Measurements from ENCODE around the gene FGF4. TPM values are rescaled to one million over a fixed set of nuclear protein-coding genes. Genes with fewer than 3 reads are reported as not detected.
A peak's percentile ranks its signal among the peaks of the same experiment; 100 is the strongest.

FGF4 gene, protein sequence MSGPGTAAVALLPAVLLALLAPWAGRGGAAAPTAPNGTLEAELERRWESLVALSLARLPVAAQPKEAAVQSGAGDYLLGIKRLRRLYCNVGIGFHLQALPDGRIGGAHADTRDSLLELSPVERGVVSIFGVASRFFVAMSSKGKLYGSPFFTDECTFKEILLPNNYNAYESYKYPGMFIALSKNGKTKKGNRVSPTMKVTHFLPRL
- 0.03 TPM in 1 of 2 replicates, not detected in the other for polyA plus RNA-seq (2013)

DNA sequence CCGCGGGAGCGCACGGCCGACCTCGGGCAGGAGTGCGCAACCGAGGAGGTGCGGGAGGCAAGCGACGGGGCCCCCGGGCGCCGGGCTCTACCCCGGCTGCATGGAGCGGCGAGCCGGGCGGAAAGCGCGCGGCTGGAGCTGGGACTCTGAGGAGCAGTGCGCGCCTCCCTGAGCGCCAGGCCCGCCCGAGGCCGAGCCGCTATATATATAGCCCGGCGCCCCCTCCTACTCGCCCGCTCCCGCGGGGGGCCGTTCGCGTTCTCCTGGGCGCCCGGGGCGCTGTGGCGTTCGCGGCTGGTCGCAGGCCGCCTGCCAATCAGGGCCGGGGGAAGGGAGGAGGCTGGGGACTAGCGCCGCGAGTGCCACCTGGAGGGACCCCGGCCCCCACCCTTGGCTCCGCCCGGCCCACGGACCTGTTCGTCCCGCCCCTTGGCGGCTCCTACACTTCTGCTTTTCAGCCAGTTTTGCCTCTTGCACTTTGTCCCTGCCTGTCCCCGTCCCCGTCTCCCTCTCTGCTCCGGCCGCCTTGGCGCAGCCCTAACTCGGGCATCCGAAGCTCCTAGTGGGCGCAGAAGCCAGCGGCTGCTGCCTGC lies at the start of gene FGF4:
Gene FGF4 (minus strand): TSS at position 179 of the 593 bp plus-strand sequence. CDS start 257 bp downstream, outside the sequence.
- Histone ChIP-seq H4K91ac (ENCODE audit: low read depth, low read length) (no peak within 1 kb of the TSS), H3K4me3 (ENCODE audit: low read depth, low read length) (no peak within 1 kb of the TSS), H3K27me3 (ENCODE audit: insufficient read depth, low read length) (peaks cover 45% of the 10 kb centered on the region), H3K18ac (ENCODE audit: low read length) (no peak within 1 kb of the TSS), H2BK120ac (ENCODE audit: insufficient read depth, low read length, poor library complexity) (no peak within 1 kb of the TSS), H3K4me1 (ENCODE audit: control insufficient read depth in 1 of 2, insufficient read depth in 2 of 2, low read length in 2 of 2) (no peaks in the 10 kb centered on the region), H4K12ac (ENCODE audit: low read depth, low read length) (no peak within 1 kb of the TSS), H3K79me2 (ENCODE audit: control insufficient read depth, insufficient read depth, low read length, poor library complexity) (no peaks in the 10 kb centered on the region), H2BK5ac (ENCODE audit: low read depth, low read length, poor library complexity) (no peak within 1 kb of the TSS), H3K9me3 (ENCODE audit: insufficient read depth, low read depth, low read length) (peaks cover 5% of the 10 kb centered on the region), H2BK12ac (ENCODE audit: low read length) (no peak within 1 kb of the TSS), H3K79me1 (ENCODE audit: low read length) (no peaks in the 10 kb centered on the region), H2AK5ac (ENCODE audit: low read length) (no peak within 1 kb of the TSS), H3K27ac (ENCODE audit: low read depth, low read length) (no peak within 1 kb of the TSS), H3K4me2 (ENCODE audit: low read length) (peak within 1 kb of the TSS; percentile 54), H2AFZ (ENCODE audit: insufficient read depth, low read length, poor library complexity) (no peak within 1 kb of the TSS), H3K9ac (ENCODE audit: low read length) (no peak within 1 kb of the TSS), H3K4ac (ENCODE audit: low read depth, low read length) (no peak within 1 kb of the TSS), H3K36me3 (ENCODE audit: control insufficient read depth in 1 of 2, insufficient read depth in 2 of 2, low read length in 2 of 2) (no peaks in the 10 kb centered on the region), H3K23ac (ENCODE audit: low read length) (no peak within 1 kb of the TSS), H3K14ac (ENCODE audit: low read length) (no peak within 1 kb of the TSS), H4K8ac (ENCODE audit: low read depth, low read length) (no peak within 1 kb of the TSS)
- no peak for DNase-seq
- WGBS (ENCODE audit: extremely low coverage, insufficient coverage, insufficient read length) = no CpG with 5 or more reads among the region's 66 CpGs

DNA sequence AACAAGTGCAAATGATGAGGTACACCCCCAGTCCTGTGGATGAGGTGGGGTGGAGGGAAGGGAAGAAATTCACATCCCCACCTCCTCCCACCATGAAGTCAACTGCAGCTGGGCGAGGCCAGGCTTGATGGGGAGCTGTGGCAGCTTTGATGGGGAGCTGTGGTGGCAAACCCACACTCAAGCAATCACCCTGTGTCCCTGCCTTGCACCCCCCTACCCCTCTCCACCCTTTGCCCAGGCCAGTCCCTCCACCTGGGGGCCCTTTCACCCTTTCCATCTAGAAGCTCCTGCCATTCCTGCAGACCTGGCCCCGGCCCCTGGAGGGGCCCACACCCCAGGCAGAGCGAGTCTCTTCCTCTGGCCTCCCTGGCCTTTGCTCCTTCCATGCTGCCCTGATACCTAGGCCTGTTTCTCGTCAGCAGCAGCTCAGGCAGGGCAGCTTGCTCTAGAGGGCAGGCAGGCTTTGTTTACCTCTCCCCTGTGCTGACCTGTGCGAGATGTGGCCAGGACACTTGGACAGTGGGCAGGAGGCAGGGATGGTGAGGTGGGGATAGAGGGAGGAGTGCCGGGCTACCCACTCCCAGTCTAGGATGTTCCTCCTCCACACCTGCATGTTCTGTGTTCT lies 48.6 kb upstream of the FGF4 start:
- no CpG with 5 or more reads among the region's 6 CpGs for WGBS (ENCODE audit: extremely low coverage, insufficient coverage, insufficient read length)
- Histone ChIP-seq H3K36me3 (ENCODE audit: control insufficient read depth in 1 of 2, insufficient read depth in 2 of 2, low read length in 2 of 2) (no peaks in the 10 kb centered on the region), H3K27me3 (ENCODE audit: insufficient read depth, low read length) (peaks cover 18% of the 10 kb centered on the region), H3K9ac (ENCODE audit: low read length) (no peak overlapping the region), H3K27ac (ENCODE audit: low read depth, low read length) (no peak overlapping the region), H3K4me3 (ENCODE audit: low read depth, low read length) (no peak overlapping the region), H3K4me1 (ENCODE audit: control insufficient read depth in 1 of 2, insufficient read depth in 2 of 2, low read length in 2 of 2) (peaks cover 2 to 6% of the 10 kb centered on the region in 2 experiments), H2BK120ac (ENCODE audit: insufficient read depth, low read length, poor library complexity) (no peak overlapping the region), H3K4ac (ENCODE audit: low read depth, low read length) (no peak overlapping the region), H2BK12ac (ENCODE audit: low read length) (no peak overlapping the region), H4K91ac (ENCODE audit: low read depth, low read length) (no peak overlapping the region), H2BK5ac (ENCODE audit: low read depth, low read length, poor library complexity) (no peak overlapping the region), H2AFZ (ENCODE audit: insufficient read depth, low read length, poor library complexity) (no peak overlapping the region), H4K8ac (ENCODE audit: low read depth, low read length) (no peak overlapping the region), H4K12ac (ENCODE audit: low read depth, low read length) (no peak overlapping the region), H3K18ac (ENCODE audit: low read length) (no peak overlapping the region), H3K14ac (ENCODE audit: low read length) (no peak overlapping the region), H3K79me2 (ENCODE audit: control insufficient read depth, insufficient read depth, low read length, poor library complexity) (no peaks in the 10 kb centered on the region), H3K4me2 (ENCODE audit: low read length) (no peak overlapping the region), H3K9me3 (ENCODE audit: insufficient read depth, low read depth, low read length) (peaks cover 5% of the 10 kb centered on the region), H2AK5ac (ENCODE audit: low read length) (no peak overlapping the region), H3K23ac (ENCODE audit: low read length) (no peak overlapping the region), H3K79me1 (ENCODE audit: low read length) (no peaks in the 10 kb centered on the region)
- DNase-seq = no peak

DNA sequence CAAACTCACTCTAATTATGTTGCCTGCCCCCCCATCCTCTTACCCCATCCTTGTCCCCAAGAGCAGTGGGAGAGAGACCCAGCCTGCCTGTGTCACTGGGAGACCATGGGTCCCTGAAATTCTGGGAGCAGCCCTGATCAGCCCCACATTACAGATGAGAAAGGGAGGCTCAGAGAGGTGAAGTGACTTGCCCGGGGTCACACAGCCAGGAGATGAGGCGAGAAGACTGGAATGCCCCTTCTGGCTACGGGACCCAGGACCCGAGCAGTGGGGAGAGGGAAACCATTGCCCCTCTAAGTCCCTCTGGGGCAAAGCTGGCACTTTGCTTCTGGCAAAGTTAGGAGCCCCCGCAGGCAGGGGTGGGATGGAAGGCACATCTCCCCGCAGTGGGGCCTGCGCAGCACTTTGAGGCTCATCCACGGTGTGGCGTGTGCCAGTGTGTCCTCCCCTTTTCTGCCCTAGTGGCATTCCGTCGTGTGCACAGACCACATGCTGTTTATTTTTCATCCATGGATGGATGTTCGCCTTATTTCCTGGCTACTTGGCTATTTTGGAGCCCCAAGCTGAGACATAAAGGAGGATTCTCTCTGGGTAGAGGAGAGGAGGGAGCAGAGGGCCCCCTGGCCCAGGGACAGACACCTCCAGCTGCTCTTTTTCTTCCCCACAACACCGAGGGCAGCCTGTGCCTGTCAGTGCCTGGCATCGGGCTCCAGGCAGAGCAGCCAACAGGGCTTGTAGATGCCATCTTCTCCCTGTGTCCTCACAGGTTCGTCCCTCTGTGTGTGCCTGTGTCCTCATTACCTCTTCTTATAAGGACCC lies 47.7 kb upstream of the FGF4 start:
- Histone ChIP-seq H2BK12ac (ENCODE audit: low read length) (no peak overlapping the region), H3K36me3 (ENCODE audit: control insufficient read depth in 1 of 2, insufficient read depth in 2 of 2, low read length in 2 of 2) (no peaks in the 10 kb centered on the region)

DNA sequence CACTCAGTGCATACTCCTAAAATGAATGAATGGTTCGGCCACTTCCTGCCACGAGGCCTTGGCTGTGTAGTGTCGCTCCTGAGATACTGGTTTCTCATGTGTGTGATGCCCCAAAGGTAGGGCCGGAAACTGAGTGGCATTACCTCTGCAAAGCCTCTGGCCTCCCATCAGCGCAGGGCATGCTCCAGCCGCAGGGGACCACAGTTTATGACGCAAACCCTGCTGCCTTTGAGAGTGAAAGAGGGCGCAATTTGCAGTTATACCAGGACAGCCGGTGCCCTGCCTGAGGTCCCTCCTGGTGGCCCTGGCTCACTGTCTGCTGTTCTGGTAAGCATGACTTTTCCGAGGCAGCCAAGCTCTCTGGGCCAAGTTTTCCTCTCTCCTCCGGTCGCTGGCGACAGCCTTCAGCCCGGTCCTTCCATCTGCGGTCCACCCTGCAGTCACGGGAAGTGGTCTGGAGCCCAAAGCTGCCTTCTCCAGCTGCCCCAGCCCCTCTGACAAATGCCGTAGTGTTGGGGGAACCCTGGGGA lies 46.4 kb upstream of the FGF4 start:
- H2AK5ac ChIP-seq (ENCODE audit: low read length) = no peak overlapping the region
- H3K27me3 ChIP-seq (ENCODE audit: insufficient read depth, low read length) = peaks cover 40% of the 10 kb centered on the region
- no peak overlapping the region for H3K14ac ChIP-seq (ENCODE audit: low read length)
- H3K9ac ChIP-seq (ENCODE audit: low read length) = no peak overlapping the region
- H2AFZ ChIP-seq (ENCODE audit: insufficient read depth, low read length, poor library complexity) = no peak overlapping the region
- H3K9me3 ChIP-seq (ENCODE audit: insufficient read depth, low read depth, low read length) = peaks cover 6% of the 10 kb centered on the region
- no peak overlapping the region for H2BK120ac ChIP-seq (ENCODE audit: insufficient read depth, low read length, poor library complexity)
- no peaks in the 10 kb centered on the region for H3K79me1 ChIP-seq (ENCODE audit: low read length)
- H4K12ac ChIP-seq (ENCODE audit: low read depth, low read length) = no peak overlapping the region
- H2BK5ac ChIP-seq (ENCODE audit: low read depth, low read length, poor library complexity) = no peak overlapping the region
- no peaks in the 10 kb centered on the region for H3K36me3 ChIP-seq (ENCODE audit: control insufficient read depth in 1 of 2, insufficient read depth in 2 of 2, low read length in 2 of 2)
- no peaks in the 10 kb centered on the region for H3K79me2 ChIP-seq (ENCODE audit: control insufficient read depth, insufficient read depth, low read length, poor library complexity)
- no peak overlapping the region for H3K18ac ChIP-seq (ENCODE audit: low read length)
- H3K4me1 ChIP-seq (ENCODE audit: control insufficient read depth in 1 of 2, insufficient read depth in 2 of 2, low read length in 2 of 2) = peaks cover 7 to 18% of the 10 kb centered on the region in 2 experiments
- H3K4me2 ChIP-seq (ENCODE audit: low read length) = no peak overlapping the region
- H3K4ac ChIP-seq (ENCODE audit: low read depth, low read length) = no peak overlapping the region
- no peak for DNase-seq
- no peak overlapping the region for H3K4me3 ChIP-seq (ENCODE audit: low read depth, low read length)
- no peak overlapping the region for H2BK12ac ChIP-seq (ENCODE audit: low read length)
- H3K27ac ChIP-seq (ENCODE audit: low read depth, low read length) = no peak overlapping the region
- no peak overlapping the region for H4K91ac ChIP-seq (ENCODE audit: low read depth, low read length)
- no peak overlapping the region for H4K8ac ChIP-seq (ENCODE audit: low read depth, low read length)
- no peak overlapping the region for H3K23ac ChIP-seq (ENCODE audit: low read length)
- WGBS (ENCODE audit: extremely low coverage, insufficient coverage, insufficient read length) = no CpG with 5 or more reads among the region's 17 CpGs

More for the DNA sequence above, 47.7 kb upstream of the FGF4 start:
- Histone ChIP-seq H2AK5ac (ENCODE audit: low read length) (no peak overlapping the region), H3K79me1 (ENCODE audit: low read length) (no peaks in the 10 kb centered on the region), H2AFZ (ENCODE audit: insufficient read depth, low read length, poor library complexity) (no peak overlapping the region), H3K23ac (ENCODE audit: low read length) (no peak overlapping the region), H4K91ac (ENCODE audit: low read depth, low read length) (no peak overlapping the region), H3K27me3 (ENCODE audit: insufficient read depth, low read length) (peaks cover 27% of the 10 kb centered on the region), H3K4me2 (ENCODE audit: low read length) (no peak overlapping the region), H2BK5ac (ENCODE audit: low read depth, low read length, poor library complexity) (no peak overlapping the region), H3K4ac (ENCODE audit: low read depth, low read length) (no peak overlapping the region), H2BK120ac (ENCODE audit: insufficient read depth, low read length, poor library complexity) (no peak overlapping the region), H4K12ac (ENCODE audit: low read depth, low read length) (no peak overlapping the region), H3K9ac (ENCODE audit: low read length) (no peak overlapping the region), H3K9me3 (ENCODE audit: insufficient read depth, low read depth, low read length) (peaks cover 5% of the 10 kb centered on the region), H4K8ac (ENCODE audit: low read depth, low read length) (no peak overlapping the region), H3K27ac (ENCODE audit: low read depth, low read length) (no peak overlapping the region), H3K79me2 (ENCODE audit: control insufficient read depth, insufficient read depth, low read length, poor library complexity) (no peaks in the 10 kb centered on the region), H3K14ac (ENCODE audit: low read length) (no peak overlapping the region), H3K4me1 (ENCODE audit: control insufficient read depth in 1 of 2, insufficient read depth in 2 of 2, low read length in 2 of 2) (peaks cover 4 to 10% of the 10 kb centered on the region in 2 experiments), H3K4me3 (ENCODE audit: low read depth, low read length) (no peak overlapping the region), H3K18ac (ENCODE audit: low read length) (no peak overlapping the region)
- DNase-seq = no peak
- WGBS (ENCODE audit: extremely low coverage, insufficient coverage, insufficient read length) = no CpG with 5 or more reads among the region's 15 CpGs

Measured in trophoblast cell (in vitro differentiated cells and primary cell).